Endothelial cell of umbilical vein (primary cell): ENCODE data around the gene SPATS1. TPM values are rescaled to one million over a fixed set of nuclear protein-coding genes. Genes with fewer than 3 reads are reported as not detected.

Experiments used
- BruUV-seq: library from RNA; stranded (reverse); fragments of 400-500 nt; replicated peaks from 2 replicates; lab custom pipeline; 2021; lab: Mats Ljungman, UMichigan
- CTCF ChIA-PET: fragments of 300-600, 350-600 bp; sonication (Branson Sonifier 250); formaldehyde crosslinking; loops from one replicate; lab custom pipeline; 2021; ENCODE audit warnings: antibody characterized with exemption, inconsistent platforms; lab: Charles Lee
- POLR2A ChIA-PET: fragments of 300-600, 350-600 bp; sonication (Branson Sonifier 250); formaldehyde crosslinking; loops from one replicate; lab custom pipeline; 2021; ENCODE audit warnings: antibody characterized with exemption, inconsistent platforms; lab: Charles Lee
- DNase-seq: peaks from one replicate; pipeline ENCODE4 v3.0.0-alpha.2; 2011; ENCODE audit warnings: low read depth, low spot score
- FAIRE-seq: peaks from 2 replicates; lab custom pipeline; 2011; peaks lifted over from hg19 to GRCh38; lab: Jason Lieb, UNC
- H2AFZ ChIP-seq: 2 replicates; pipeline ENCODE4 v1.6.0; 2012; ENCODE audit warnings: low read depth, low read length, control low read depth, inconsistent platforms
- H3K27ac ChIP-seq: 2 replicates; pipeline ENCODE4 v1.5.1; 2011; ENCODE audit warnings: low read depth, mild to moderate bottlenecking, control low read depth, low read length, moderate library complexity; ENCODE audit not compliant: insufficient read depth
- H3K27me3 ChIP-seq, 2 experiments: 2 replicates each; pipeline versions ENCODE4 v1.6.0 to v1.6.1; 2011; ENCODE audit warnings: low read length in 2 of 2, mixed read lengths in 1 of 2; ENCODE audit not compliant: control insufficient read depth in 2 of 2, insufficient read depth in 2 of 2
- H3K36me3 ChIP-seq, 2 experiments: 2 replicates in 1 of 2; 3 replicates in 1 of 2; pipeline ENCODE4 v1.5.1; 2011; ENCODE audit warnings: low read length in 2 of 2, mild to moderate bottlenecking in 1 of 2, moderate library complexity in 1 of 2; ENCODE audit not compliant: control insufficient read depth in 2 of 2, insufficient read depth in 2 of 2; ENCODE audit errors: extremely low read depth in 1 of 2
- H3K4me1 ChIP-seq: 3 replicates; pipeline ENCODE4 v1.5.1; 2011; ENCODE audit warnings: mild to moderate bottlenecking, low read length; ENCODE audit not compliant: control insufficient read depth, insufficient read depth; ENCODE audit errors: extremely low read depth
- H3K4me2 ChIP-seq: 2 replicates; pipeline ENCODE4 v1.6.1; 2011; ENCODE audit warnings: low read length, control low read depth, mixed read lengths; ENCODE audit not compliant: insufficient read depth
- H3K4me3 ChIP-seq, 3 experiments: fragments of 200-600 bp in 1 of 3; sonication (generic), shearing (Covaris generic) in 1 of 3; replicated peaks in 1 of 3; 2 replicates each; pipeline ENCODE4 v1.5.1; 2011 to 2016; ENCODE audit warnings: control low read depth in 3 of 3, low read length in 3 of 3, mild to moderate bottlenecking in 2 of 3, inconsistent platforms in 1 of 3, low read depth in 1 of 3, moderate library complexity in 1 of 3; ENCODE audit not compliant: insufficient read depth in 1 of 3
- H3K79me2 ChIP-seq: 2 replicates; pipeline ENCODE4 v1.6.0; 2012; ENCODE audit warnings: low read length, inconsistent platforms; ENCODE audit not compliant: control insufficient read depth, insufficient read depth
- H3K9ac ChIP-seq: replicated peaks from 2 replicates; pipeline ENCODE3; 2011; ENCODE audit warnings: low read length, control low read depth; ENCODE audit not compliant: insufficient read depth; ENCODE audit errors: extremely low read depth
- H3K9me1 ChIP-seq: replicated peaks from 3 replicates; pipeline ENCODE4 v1.6.0; 2011; ENCODE audit warnings: mild to moderate bottlenecking, low read length; ENCODE audit not compliant: control insufficient read depth, insufficient read depth; ENCODE audit errors: extremely low read depth
- H3K9me3 ChIP-seq: replicated peaks from 2 replicates; pipeline ENCODE4 v1.5.1; 2012; ENCODE audit warnings: low read length, inconsistent platforms; ENCODE audit not compliant: control insufficient read depth, insufficient read depth
- H4K20me1 ChIP-seq: replicated peaks from 2 replicates; pipeline ENCODE3; 2011; ENCODE audit warnings: mild to moderate bottlenecking, low read length; ENCODE audit not compliant: control insufficient read depth, insufficient read depth; ENCODE audit errors: extremely low read depth
- CTCF ChIP-seq, 2 donors: IDR thresholded peaks; 1 replicate in 1 of 2; 2 replicates in 1 of 2; pipeline ENCODE4 v1.5.1; 2011; ENCODE audit warnings: low read length in 2 of 2, mild to moderate bottlenecking in 2 of 2, moderate library complexity in 2 of 2, control low read depth in 1 of 2, inconsistent platforms in 1 of 2, low read depth in 1 of 2; ENCODE audit not compliant: insufficient read depth in 1 of 2; ENCODE audit errors: extremely low read depth in 1 of 2
- EZH2 ChIP-seq: IDR thresholded peaks from 2 replicates; pipeline ENCODE4 v1.6.1; 2012; ENCODE audit warnings: borderline replicate concordance, low read depth, mild to moderate bottlenecking, moderate library complexity, low read length, inconsistent platforms; ENCODE audit not compliant: severe bottlenecking
- FOS ChIP-seq: IDR thresholded peaks from 2 replicates; pipeline ENCODE4 v1.6.1; 2011; ENCODE audit warnings: mild to moderate bottlenecking, low read length, moderate library complexity, borderline replicate concordance; ENCODE audit not compliant: insufficient read depth
- GATA2 ChIP-seq: IDR thresholded peaks from 2 replicates; pipeline ENCODE4 v1.7.0; 2011; ENCODE audit warnings: low read depth, mild to moderate bottlenecking, moderate library complexity, mixed read lengths, low read length; ENCODE audit not compliant: insufficient read length, insufficient read depth
- JUN ChIP-seq: IDR thresholded peaks from 2 replicates; pipeline ENCODE4 v1.6.1; 2011; ENCODE audit warnings: borderline replicate concordance, low read depth; ENCODE audit not compliant: insufficient read length, insufficient read depth
- MAX ChIP-seq: IDR thresholded peaks from 2 replicates; pipeline ENCODE4 v1.6.1; 2011; ENCODE audit not compliant: insufficient read depth, insufficient read length
- MYC ChIP-seq: IDR thresholded peaks from one replicate; pipeline ENCODE4 v1.6.1; 2011; ENCODE audit warnings: mild to moderate bottlenecking, low read depth, low read length
- POLR2A ChIP-seq: IDR thresholded peaks from 2 replicates; pipeline ENCODE4 v1.6.1; 2012; ENCODE audit warnings: low read depth, mild to moderate bottlenecking, control low read depth, low read length
- POLR2AphosphoS5 ChIP-seq: IDR thresholded peaks from 2 replicates; pipeline ENCODE4 v1.6.1; 2012; ENCODE audit warnings: low read depth, mild to moderate bottlenecking, control low read depth, low read length, moderate library complexity; ENCODE audit not compliant: insufficient read depth
- dilution Hi-C: fragments of 300-500 bp; cut with MboI; formaldehyde crosslinking; loops from one replicate; pipeline ENCODE4 v1.15.0; 2019; ENCODE audit warnings: low sequenced_read_pairs; ENCODE audit not compliant: extremely low pct_ligation_motif_present
- intact Hi-C: fragments of 100-400 bp; cut with micrococcal nuclease; formaldehyde crosslinking; loops from one replicate; pipeline ENCODE4 v1.10.0; 2022
- polyA plus RNA-seq, 4 experiments: library from polyadenylated mRNA; depleted of rRNA in 3 of 4; stranded (reverse) in 3 of 4; unstranded in 1 of 4; fragments of >200 nt; gene quantifications; 2 replicates each; pipeline versions ENCODE4 v1.2.1 to v1.2.3, GENCODE V29; 2011 to 2012; ENCODE audit warnings: missing spikeins in 1 of 4
- total RNA-seq: library from RNA; stranded (reverse); gene quantifications from 2 replicates; pipeline ENCODE4 v1.2.3, GENCODE V29; 2021

SPATS1 gene
- total and polyA plus RNA-seq, 2 donors (not counting 3 experiments of a cell fraction or from before 2014, with no cell fraction given) = not detected

- ChIA-PET POLR2A (no interaction called here), CTCF (interaction anchor here (1.0 to 5.6 kb wide), 6 partner anchors 9 to 43 kb away, joined by 3 to 35 read pairs (median 8); partner anchors contain the start of gene AARS2)
- TF ChIP-seq EZH2 (no peak), POLR2AphosphoS5 (no peak), MYC (no peak), FOS (no peak), JUN (no peak), MAX (no peak), CTCF (IDR thresholded peaks at IDR 0.05; ENCODE audit: extremely low read depth in 1 of 2, insufficient read depth in 1 of 2, low read depth in 1 of 2, low read length in 2 of 2) (no peak), GATA2 (no peak), POLR2A (no peak)
- dilution Hi-C loops = no loop called here
- Histone ChIP-seq H3K36me3 (peaks cover 0 to under 1% of the 10 kb centered on the region in 2 experiments), H2AFZ (no peak overlapping the region), H3K4me2 (no peak overlapping the region), H3K4me1 (peaks cover 6% of the 10 kb centered on the region), H3K79me2 (no peaks in the 10 kb centered on the region), H3K27ac (no peak overlapping the region), H3K4me3 (no peak overlapping the region), H3K9ac (no peak overlapping the region), H3K27me3 (peaks cover 42 to 47% of the 10 kb centered on the region in 2 experiments), H4K20me1 (no peaks in the 10 kb centered on the region), H3K9me1 (no peaks in the 10 kb centered on the region), H3K9me3 (no peaks in the 10 kb centered on the region)
- intact Hi-C loops = no loop called here
- no peak for DNase-seq
- no peak for FAIRE-seq
- no TSS peak for BruUV-seq
These were observed 47.3 kb upstream of the SPATS1 start for GRCh38 chr6:44294832-44295791.
